Type B pancreatic cell (in vitro differentiated cells): ENCODE data around the gene TMEM74B. TPM values are rescaled to one million over a fixed set of nuclear protein-coding genes. Genes with fewer than 3 reads are reported as not detected.

Experiments
- DNase-seq: peaks from one replicate; pipeline ENCODE4 v3.0.0; 2021; ENCODE audit warnings: mixed read lengths; ENCODE audit not compliant: unreplicated experiment; ENCODE audit errors: extremely low spot score
- H3K27ac Mint-ChIP-seq: 2 replicates; pipeline ENCODE4 v1.8.0; 2021; ENCODE audit warnings: mild to moderate bottlenecking, mixed read lengths
- H3K27me3 Mint-ChIP-seq: 2 replicates; pipeline ENCODE4 v1.8.0; 2021; ENCODE audit warnings: mixed read lengths
- H3K36me3 Mint-ChIP-seq: 2 replicates; pipeline ENCODE4 v1.8.0; 2021; ENCODE audit warnings: mixed read lengths
- H3K4me1 Mint-ChIP-seq: one replicate; pipeline ENCODE4 v1.8.0; 2021; ENCODE audit warnings: mixed read lengths; ENCODE audit not compliant: unreplicated experiment
- H3K4me3 Mint-ChIP-seq: 2 replicates; pipeline ENCODE4 v1.8.0; 2021; ENCODE audit warnings: mild to moderate bottlenecking, mixed read lengths
- H3K9me3 Mint-ChIP-seq: 2 replicates; pipeline ENCODE4 v1.8.0; 2021; ENCODE audit warnings: mixed read lengths
- total RNA-seq: library from RNA; stranded (reverse); gene quantifications from 2 replicates; pipeline ENCODE4 v1.2.1, GENCODE V29; 2021; ENCODE audit warnings: low replicate concordance
- TF ChIP-seq, protein P1 (sequence below): fragments of 200-600 bp; sonication (generic); conservative IDR thresholded peaks from 2 replicates; pipeline ENCODE4 v1.5.0; 2021; ENCODE audit warnings: antibody characterized with exemption, mild to moderate bottlenecking

Gene TMEM74B
- total RNA-seq, 1 donor from 2014 or later: 12.0 TPM

GRCh38 chr20:1202762-1203504 lies 18.2 kb upstream of the TMEM74B start, which contains the start of gene C20orf202:
Gene C20orf202 (plus strand): TSS chr20:1203454. CDS start chr20:1203586, 132 bp downstream.
- Mint-ChIP-seq H3K9me3 (no peaks in the 10 kb centered on the region), H3K36me3 (no peaks in the 10 kb centered on the region), H3K27ac (no peak within 1 kb of the TSS), H3K4me3 (no peak within 1 kb of the TSS), H3K27me3 (peaks cover 16% of the 10 kb centered on the region), H3K4me1 (peaks cover 4% of the 10 kb centered on the region)
- TF ChIP-seq, protein P1, sequence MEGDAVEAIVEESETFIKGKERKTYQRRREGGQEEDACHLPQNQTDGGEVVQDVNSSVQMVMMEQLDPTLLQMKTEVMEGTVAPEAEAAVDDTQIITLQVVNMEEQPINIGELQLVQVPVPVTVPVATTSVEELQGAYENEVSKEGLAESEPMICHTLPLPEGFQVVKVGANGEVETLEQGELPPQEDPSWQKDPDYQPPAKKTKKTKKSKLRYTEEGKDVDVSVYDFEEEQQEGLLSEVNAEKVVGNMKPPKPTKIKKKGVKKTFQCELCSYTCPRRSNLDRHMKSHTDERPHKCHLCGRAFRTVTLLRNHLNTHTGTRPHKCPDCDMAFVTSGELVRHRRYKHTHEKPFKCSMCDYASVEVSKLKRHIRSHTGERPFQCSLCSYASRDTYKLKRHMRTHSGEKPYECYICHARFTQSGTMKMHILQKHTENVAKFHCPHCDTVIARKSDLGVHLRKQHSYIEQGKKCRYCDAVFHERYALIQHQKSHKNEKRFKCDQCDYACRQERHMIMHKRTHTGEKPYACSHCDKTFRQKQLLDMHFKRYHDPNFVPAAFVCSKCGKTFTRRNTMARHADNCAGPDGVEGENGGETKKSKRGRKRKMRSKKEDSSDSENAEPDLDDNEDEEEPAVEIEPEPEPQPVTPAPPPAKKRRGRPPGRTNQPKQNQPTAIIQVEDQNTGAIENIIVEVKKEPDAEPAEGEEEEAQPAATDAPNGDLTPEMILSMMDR: no peak
- no peak for DNase-seq

DNA sequence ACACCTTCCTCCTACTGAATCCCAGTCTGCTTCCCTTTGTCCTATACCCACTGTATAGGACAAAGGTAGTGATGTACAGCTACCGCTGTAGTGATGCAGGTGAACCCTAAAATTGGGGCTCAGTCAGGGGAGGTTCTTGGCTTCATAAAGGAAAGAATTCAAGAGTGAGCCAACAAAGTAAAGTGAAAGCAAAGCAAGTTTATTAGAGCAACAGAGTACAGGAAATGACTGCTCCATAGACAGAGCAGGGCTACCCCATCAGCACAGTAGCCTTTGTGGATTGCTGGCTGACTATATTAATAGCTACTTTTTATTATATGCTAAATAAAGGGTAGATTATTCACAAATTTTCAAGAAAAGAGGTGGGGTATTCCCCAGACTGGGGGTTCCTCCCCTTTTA lies 15.2 kb upstream of the TMEM74B start:
- TF ChIP-seq, protein P1: no peak
- H3K27me3 Mint-ChIP-seq: peaks cover 31% of the 10 kb centered on the region
- peaks cover 4% of the 10 kb centered on the region for H3K4me1 Mint-ChIP-seq
- no peaks in the 10 kb centered on the region for H3K36me3 Mint-ChIP-seq
- DNase-seq: no peak
- no peaks in the 10 kb centered on the region for H3K9me3 Mint-ChIP-seq
- H3K4me3 Mint-ChIP-seq: no peak overlapping the region
- H3K27ac Mint-ChIP-seq: no peak overlapping the region

DNA sequence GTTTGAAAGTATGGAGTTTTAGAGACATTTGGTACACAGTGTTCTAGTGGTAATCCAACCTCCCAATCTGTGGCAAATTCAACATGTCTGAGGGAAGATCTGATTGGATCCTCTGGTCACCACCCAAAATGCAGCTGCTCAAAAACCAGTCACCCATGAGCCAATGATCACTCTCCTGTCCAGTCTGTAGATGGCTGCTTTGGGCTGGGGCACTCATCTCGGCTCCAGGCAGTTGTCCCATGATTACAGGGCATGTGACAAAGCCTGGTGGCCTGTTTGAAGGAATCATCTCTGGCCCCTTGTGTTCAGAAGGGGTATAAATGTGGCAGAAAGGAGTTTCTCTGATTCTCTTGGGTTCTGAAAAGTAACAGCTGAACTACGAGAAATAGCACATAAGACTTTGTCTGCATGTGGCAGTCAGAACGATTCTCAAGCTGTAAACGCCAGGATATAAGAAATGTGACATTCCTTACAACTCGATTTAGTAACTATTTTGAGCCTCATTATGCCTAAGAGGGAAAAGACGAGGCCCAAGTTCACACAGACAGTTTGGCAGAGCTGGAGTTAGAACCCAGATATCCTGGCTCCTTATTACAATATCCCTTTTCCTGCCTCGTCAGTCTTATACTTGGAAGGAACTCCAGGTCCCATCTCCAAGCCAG lies 14.6 kb upstream of the TMEM74B start:
- H3K27me3 Mint-ChIP-seq: peaks cover 31% of the 10 kb centered on the region
- H3K9me3 Mint-ChIP-seq: no peaks in the 10 kb centered on the region
- no peak overlapping the region for H3K4me3 Mint-ChIP-seq
- peaks cover 4% of the 10 kb centered on the region for H3K4me1 Mint-ChIP-seq
- no peaks in the 10 kb centered on the region for H3K36me3 Mint-ChIP-seq
- DNase-seq: no peak
- TF ChIP-seq, protein P1: no peak
- no peak overlapping the region for H3K27ac Mint-ChIP-seq

DNA sequence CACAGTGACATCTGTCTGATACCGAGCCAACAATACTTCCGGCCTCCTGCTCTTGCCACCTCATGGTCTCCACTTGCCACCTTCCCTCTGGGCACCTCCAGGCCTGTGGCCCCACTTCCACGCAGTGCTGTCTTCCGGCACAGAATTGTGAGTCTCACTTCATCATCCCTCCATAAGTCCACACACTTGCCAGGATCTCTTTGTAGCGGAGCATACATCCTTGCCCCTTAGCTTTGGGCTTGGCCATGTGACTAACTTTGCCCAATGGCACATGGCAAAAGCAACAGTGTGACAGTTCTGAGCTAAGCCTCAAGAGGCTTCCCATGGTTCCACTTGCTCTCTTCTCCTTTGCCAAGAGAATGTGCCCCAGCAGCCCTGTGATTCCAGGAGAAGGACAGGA lies 14.0 kb upstream of the TMEM74B start:
- no peak overlapping the region for H3K4me3 Mint-ChIP-seq
- peaks cover 4% of the 10 kb centered on the region for H3K4me1 Mint-ChIP-seq
- TF ChIP-seq, protein P1: no peak
- no peaks in the 10 kb centered on the region for H3K9me3 Mint-ChIP-seq
- no peak for DNase-seq
- H3K36me3 Mint-ChIP-seq: no peaks in the 10 kb centered on the region
- H3K27me3 Mint-ChIP-seq: peaks cover 31% of the 10 kb centered on the region
- no peak overlapping the region for H3K27ac Mint-ChIP-seq

DNA sequence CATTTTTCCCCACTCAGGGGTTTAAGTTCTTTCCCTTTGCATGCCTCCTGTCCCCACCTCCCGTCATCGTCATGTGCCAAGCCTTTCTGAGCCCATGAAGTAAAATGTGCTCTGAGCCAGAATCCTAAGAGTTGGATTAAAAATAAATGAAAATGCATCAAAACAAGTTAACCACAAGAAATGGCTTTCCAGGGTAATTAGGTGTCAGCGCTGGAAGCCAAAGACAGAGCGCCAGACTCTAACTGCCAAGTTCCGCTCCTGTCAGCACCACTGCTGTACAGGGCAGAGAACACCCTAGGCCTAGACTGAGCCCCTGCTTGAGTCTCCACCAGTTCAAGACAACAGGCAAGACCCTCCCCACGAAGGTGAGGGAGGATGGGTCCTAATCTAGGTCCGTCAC lies 13.0 kb upstream of the TMEM74B start:
- H3K4me1 Mint-ChIP-seq: no peaks in the 10 kb centered on the region
- no peaks in the 10 kb centered on the region for H3K9me3 Mint-ChIP-seq
- DNase-seq: no peak
- no peaks in the 10 kb centered on the region for H3K36me3 Mint-ChIP-seq
- no peak overlapping the region for H3K27ac Mint-ChIP-seq
- TF ChIP-seq, protein P1: no peak
- H3K4me3 Mint-ChIP-seq: no peak overlapping the region
- peaks cover 31% of the 10 kb centered on the region for H3K27me3 Mint-ChIP-seq
